Measurements from ENCODE around the gene TMEM8B. TPM values are rescaled to one million over a fixed set of nuclear protein-coding genes. Genes with fewer than 3 reads are reported as not detected.
A peak's percentile ranks its signal among the peaks of the same experiment; 100 is the strongest.

TMEM8B gene
- total RNA-seq, 2 donors from 2014 or later: 10.3 TPM

GRCh38 chr9:35813434-35814105, 15.5 kb upstream of the TMEM8B start:
- TF ChIP-seq, protein P1, sequence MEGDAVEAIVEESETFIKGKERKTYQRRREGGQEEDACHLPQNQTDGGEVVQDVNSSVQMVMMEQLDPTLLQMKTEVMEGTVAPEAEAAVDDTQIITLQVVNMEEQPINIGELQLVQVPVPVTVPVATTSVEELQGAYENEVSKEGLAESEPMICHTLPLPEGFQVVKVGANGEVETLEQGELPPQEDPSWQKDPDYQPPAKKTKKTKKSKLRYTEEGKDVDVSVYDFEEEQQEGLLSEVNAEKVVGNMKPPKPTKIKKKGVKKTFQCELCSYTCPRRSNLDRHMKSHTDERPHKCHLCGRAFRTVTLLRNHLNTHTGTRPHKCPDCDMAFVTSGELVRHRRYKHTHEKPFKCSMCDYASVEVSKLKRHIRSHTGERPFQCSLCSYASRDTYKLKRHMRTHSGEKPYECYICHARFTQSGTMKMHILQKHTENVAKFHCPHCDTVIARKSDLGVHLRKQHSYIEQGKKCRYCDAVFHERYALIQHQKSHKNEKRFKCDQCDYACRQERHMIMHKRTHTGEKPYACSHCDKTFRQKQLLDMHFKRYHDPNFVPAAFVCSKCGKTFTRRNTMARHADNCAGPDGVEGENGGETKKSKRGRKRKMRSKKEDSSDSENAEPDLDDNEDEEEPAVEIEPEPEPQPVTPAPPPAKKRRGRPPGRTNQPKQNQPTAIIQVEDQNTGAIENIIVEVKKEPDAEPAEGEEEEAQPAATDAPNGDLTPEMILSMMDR (IDR thresholded peaks at IDR 0.05): peak in 1 of 2 donors; percentile 41
- no peak for DNase-seq (ENCODE audit: low spot score)
- H3K27me3 ChIP-seq: no peaks in the 10 kb centered on the region
- H3K9me3 ChIP-seq: no peaks in the 10 kb centered on the region
- peaks cover 2% of the 10 kb centered on the region for H3K36me3 ChIP-seq
- peak overlapping the region; percentile 98 to 99 for H3K27ac ChIP-seq
- no peak overlapping the region for H3K4me3 ChIP-seq
- peaks cover 0 to 35% of the 10 kb centered on the region in 2 donors for H3K4me1 ChIP-seq

DNA sequence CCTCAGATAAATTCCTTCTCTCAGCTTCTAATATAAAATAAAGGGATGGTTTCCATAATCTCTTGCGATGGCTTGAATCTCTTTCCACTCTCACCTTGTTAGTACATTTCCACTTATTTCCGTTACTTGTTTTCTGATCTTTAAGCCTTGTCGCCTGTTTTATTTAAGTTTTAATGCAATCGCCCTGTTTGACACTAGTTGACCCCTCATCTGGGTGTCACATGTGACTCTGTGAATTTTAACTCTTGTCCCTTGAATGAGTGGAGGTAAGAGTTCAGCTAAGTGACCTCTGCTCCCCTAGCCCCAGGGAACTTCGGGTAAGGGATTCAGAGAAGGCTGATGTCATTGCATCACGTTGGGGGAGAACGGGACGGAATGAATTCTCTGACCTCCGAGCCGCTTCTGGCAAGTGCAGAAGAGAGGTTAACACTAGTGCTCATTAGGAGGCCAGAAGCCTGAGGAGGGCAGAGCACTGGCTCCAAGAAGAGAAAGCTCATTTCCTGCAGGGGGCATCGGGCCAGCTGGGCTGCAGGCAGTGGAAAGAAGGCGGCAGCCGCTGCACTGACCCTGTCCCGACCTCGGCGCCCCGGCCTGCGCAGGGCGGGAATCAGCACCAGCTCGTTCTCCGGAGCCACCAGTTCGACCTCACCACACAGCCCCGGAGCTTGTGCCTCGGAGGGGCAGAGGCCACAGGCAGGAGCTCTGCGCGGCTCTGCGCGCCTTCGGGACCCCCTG, 14.8 kb upstream of the TMEM8B start:
- peak; percentile 82 for DNase-seq (ENCODE audit: low spot score)
- no peaks in the 10 kb centered on the region for H3K9me3 ChIP-seq
- peaks cover 0 to 35% of the 10 kb centered on the region in 2 donors for H3K4me1 ChIP-seq
- H3K27ac ChIP-seq: peak overlapping the region; percentile 98 to 99
- H3K36me3 ChIP-seq: no peaks in the 10 kb centered on the region
- H3K27me3 ChIP-seq: no peaks in the 10 kb centered on the region
- TF ChIP-seq, protein P1 (IDR thresholded peaks at IDR 0.05): no peak
- peak overlapping the region; percentile 90 to 97 for H3K4me3 ChIP-seq

DNA sequence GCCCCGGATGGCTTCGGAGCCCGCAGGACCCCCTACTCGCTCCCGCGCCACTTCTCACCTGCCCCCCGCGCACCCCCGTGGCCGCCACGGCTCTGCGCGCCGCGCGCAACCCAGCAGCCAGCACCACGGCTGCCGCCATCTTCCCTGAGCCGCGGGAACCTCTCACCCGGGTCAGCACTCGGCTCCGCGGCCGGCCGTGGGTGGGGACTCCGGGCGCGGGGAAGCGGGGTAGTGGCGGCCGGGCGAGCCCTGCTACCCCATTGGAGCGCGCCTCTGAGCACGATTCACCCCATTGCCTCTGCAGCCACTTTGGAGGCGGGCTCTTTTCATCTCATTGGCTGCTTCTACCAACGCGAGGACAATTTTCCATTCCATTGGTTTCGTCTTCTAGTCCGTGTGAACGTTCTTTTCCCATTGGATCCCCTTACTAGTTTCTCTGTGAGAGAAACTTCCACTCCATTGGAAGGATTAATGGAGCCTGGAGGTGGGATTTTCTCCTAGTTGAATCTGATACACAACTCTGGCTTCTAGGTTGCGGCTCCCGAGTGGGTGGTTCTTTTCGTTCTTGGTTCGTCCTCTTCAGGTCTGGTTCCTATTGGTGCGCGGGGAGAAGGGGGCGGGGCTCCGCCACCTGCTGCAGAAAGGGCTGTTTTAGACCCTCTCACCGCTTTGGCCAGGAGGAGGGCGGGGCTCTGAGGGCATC, 14.0 kb upstream of the TMEM8B start, which contains the start of gene HINT2:
Gene HINT2, minus strand, starts transcription at position 202 of the 703 bp plus-strand sequence. Its CDS starts 63 bp downstream, at position 139.
- peak; percentile 97 for DNase-seq (ENCODE audit: low spot score)
- Histone ChIP-seq H3K4me3 (peak within 1 kb of the TSS; percentile 90 to 97), H3K9me3 (no peaks in the 10 kb centered on the region), H3K36me3 (no peaks in the 10 kb centered on the region), H3K27ac (peak within 1 kb of the TSS; percentile 98 to 99), H3K4me1 (peaks cover 0 to 35% of the 10 kb centered on the region in 2 donors), H3K27me3 (no peaks in the 10 kb centered on the region)
- TF ChIP-seq, protein P1 (IDR thresholded peaks at IDR 0.05): no peak

GRCh38 chr9:35816708-35817107, 12.3 kb upstream of the TMEM8B start:
- peaks cover 0 to 25% of the 10 kb centered on the region in 2 donors for H3K4me1 ChIP-seq
- no peak for DNase-seq (ENCODE audit: low spot score)
- no peaks in the 10 kb centered on the region for H3K36me3 ChIP-seq
- no peaks in the 10 kb centered on the region for H3K9me3 ChIP-seq
- H3K4me3 ChIP-seq: no peak overlapping the region
- no peak overlapping the region for H3K27ac ChIP-seq
- no peaks in the 10 kb centered on the region for H3K27me3 ChIP-seq
- TF ChIP-seq, protein P1 (IDR thresholded peaks at IDR 0.05): no peak

- H3K27me3 ChIP-seq: no peaks in the 10 kb centered on the region
- H3K27ac ChIP-seq: no peak overlapping the region
- TF ChIP-seq, protein P1 (IDR thresholded peaks at IDR 0.05): no peak
- peaks cover 0 to 10% of the 10 kb centered on the region in 2 donors for H3K4me1 ChIP-seq
- no peak for DNase-seq (ENCODE audit: low spot score)
- no peak overlapping the region for H3K4me3 ChIP-seq
- no peaks in the 10 kb centered on the region for H3K36me3 ChIP-seq
- H3K9me3 ChIP-seq: no peaks in the 10 kb centered on the region
These were observed 10.7 kb upstream of the TMEM8B start for GRCh38 chr9:35818341-35818740.
